Brain microvascular endothelial cell (primary cell): ENCODE measurements around the gene SELP.

Experiments used
- DNase-seq: peaks from one replicate; pipeline ENCODE4 v3.0.0-alpha.2; 2020
- H3K27ac ChIP-seq: fragments of 250-450 bp; sonication (Bioruptor Pico); 2 replicates; pipeline ENCODE4 v1.5.1; 2020; ENCODE audit warnings: mild to moderate bottlenecking, moderate library complexity
- H3K27me3 ChIP-seq: fragments of 250-450 bp; sonication (Bioruptor Pico); replicated peaks from 2 replicates; pipeline ENCODE4 v1.5.1; 2020; ENCODE audit warnings: mild to moderate bottlenecking
- H3K36me3 ChIP-seq: fragments of 250-450 bp; sonication (Bioruptor Pico); replicated peaks from 2 replicates; pipeline ENCODE4 v1.5.1; 2020; ENCODE audit warnings: mild to moderate bottlenecking
- H3K4me3 ChIP-seq: 2 replicates; pipeline ENCODE4 v1.5.1; 2011; ENCODE audit warnings: low read depth, mild to moderate bottlenecking, control low read depth, low read length, moderate library complexity
- in situ Hi-C: cut with HindIII; loops from 2 replicates; pipeline ENCODE4 v1.10.0; 2017; ENCODE audit warnings: low sequenced_read_pairs, low pct_ligation_motif_present
- TF ChIP-seq, protein P1 (sequence below): IDR thresholded peaks from 2 replicates; pipeline ENCODE4 v1.5.1; 2011; ENCODE audit warnings: low read depth, mild to moderate bottlenecking, moderate library complexity, low read length, control low read depth, inconsistent platforms; ENCODE audit errors: missing control alignments

SELP gene

DNA sequence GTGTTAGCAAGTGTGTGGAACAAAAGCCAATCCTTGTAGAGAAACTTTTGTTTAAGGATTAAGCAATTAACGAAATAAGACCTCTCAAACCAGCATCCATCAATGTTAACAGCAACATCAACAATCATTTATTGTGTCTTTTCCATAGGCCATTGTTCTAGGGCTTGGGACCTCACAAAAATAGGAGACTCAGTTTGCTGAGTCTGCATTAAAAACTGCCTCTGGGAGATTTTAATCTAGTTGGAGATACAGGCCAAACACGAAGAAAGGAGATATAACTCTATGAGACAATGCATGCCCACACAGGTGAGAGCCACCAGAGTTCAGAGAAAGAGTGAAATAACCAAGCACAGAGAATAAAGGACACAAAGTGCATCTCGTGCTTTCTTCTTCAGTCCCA is 14.4 kb upstream of the SELP start:
- H3K36me3 ChIP-seq: no peaks in the 10 kb centered on the region
- H3K27ac ChIP-seq: no peak overlapping the region
- DNase-seq: no peak
- no peaks in the 10 kb centered on the region for H3K27me3 ChIP-seq
- TF ChIP-seq, protein P1, sequence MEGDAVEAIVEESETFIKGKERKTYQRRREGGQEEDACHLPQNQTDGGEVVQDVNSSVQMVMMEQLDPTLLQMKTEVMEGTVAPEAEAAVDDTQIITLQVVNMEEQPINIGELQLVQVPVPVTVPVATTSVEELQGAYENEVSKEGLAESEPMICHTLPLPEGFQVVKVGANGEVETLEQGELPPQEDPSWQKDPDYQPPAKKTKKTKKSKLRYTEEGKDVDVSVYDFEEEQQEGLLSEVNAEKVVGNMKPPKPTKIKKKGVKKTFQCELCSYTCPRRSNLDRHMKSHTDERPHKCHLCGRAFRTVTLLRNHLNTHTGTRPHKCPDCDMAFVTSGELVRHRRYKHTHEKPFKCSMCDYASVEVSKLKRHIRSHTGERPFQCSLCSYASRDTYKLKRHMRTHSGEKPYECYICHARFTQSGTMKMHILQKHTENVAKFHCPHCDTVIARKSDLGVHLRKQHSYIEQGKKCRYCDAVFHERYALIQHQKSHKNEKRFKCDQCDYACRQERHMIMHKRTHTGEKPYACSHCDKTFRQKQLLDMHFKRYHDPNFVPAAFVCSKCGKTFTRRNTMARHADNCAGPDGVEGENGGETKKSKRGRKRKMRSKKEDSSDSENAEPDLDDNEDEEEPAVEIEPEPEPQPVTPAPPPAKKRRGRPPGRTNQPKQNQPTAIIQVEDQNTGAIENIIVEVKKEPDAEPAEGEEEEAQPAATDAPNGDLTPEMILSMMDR: no peak
- in situ Hi-C loops: no loop called here
- no peak overlapping the region for H3K4me3 ChIP-seq

DNA sequence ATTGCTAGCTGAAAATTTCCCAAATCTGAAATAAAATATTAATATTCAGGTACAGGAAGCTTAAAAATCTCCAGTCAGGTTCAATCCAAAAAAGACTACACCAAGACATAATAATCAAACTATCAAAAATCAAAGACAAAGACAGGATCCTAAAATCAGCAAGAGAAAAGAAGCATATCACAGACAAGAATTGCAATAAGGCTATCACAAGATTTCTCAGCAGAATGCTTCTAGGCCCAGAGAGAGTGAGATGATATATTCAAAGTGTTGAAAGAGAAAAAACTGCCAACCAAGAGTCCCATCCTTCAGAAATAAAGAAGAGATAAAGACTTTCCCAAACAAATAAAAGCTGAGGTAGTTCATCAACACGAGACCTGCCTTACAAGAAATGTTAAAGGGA is 5.0 kb upstream of the SELP start:
- in situ Hi-C loops: no loop called here

DNA sequence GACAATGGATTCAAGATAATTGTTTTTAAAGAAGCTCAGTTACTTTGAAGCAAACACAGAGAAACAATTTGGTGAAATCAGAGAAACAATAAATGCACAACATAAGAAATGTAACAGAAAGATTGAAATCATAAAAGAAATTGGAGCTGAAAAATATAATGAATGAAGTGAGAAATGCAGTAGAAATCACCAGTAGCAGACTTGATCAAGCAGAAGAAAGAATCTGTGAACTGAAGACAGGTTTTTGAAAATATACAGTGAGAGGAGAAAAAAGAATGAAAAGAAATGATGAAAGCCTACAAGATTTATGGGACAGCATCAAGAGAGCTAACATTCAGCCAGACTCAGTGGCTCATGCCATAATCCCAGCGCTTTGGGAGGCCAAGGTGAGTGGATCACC is 4.2 kb upstream of the SELP start:
- Histone ChIP-seq H3K27ac (no peak overlapping the region), H3K4me3 (no peak overlapping the region), H3K36me3 (no peaks in the 10 kb centered on the region), H3K27me3 (no peaks in the 10 kb centered on the region)
- in situ Hi-C loops: no loop called here
- TF ChIP-seq, protein P1: no peak
- no peak for DNase-seq

More for the DNA sequence above, 5.0 kb upstream of the SELP start:
- no peak for DNase-seq
- no peaks in the 10 kb centered on the region for H3K27me3 ChIP-seq
- TF ChIP-seq, protein P1: no peak
- no peaks in the 10 kb centered on the region for H3K36me3 ChIP-seq
- no peak overlapping the region for H3K4me3 ChIP-seq
- H3K27ac ChIP-seq: no peak overlapping the region

DNA sequence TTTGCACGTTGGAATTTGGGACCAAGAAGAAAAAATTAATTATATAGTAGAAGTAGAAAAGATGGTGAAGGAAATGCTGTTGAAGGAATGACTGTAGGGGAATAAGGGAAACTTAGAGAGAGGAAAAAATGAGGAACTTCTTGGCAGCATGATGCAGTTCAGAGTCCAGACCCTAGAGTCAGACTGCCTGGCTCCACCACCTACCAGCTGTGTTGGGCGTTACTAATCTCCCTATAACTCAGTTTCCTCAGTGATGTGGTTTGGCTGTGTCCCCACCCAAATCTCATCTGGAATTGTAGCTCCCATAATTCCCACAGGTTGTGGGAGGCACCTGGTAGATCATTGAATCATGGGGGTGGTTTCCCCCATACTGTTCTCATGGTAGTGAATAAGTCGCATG is 1.3 kb upstream of the SELP start:
- TF ChIP-seq, protein P1: no peak
- Histone ChIP-seq H3K27me3 (no peaks in the 10 kb centered on the region), H3K27ac (no peak overlapping the region), H3K36me3 (no peaks in the 10 kb centered on the region), H3K4me3 (no peak overlapping the region)
- in situ Hi-C loops: no loop called here
- no peak for DNase-seq

DNA sequence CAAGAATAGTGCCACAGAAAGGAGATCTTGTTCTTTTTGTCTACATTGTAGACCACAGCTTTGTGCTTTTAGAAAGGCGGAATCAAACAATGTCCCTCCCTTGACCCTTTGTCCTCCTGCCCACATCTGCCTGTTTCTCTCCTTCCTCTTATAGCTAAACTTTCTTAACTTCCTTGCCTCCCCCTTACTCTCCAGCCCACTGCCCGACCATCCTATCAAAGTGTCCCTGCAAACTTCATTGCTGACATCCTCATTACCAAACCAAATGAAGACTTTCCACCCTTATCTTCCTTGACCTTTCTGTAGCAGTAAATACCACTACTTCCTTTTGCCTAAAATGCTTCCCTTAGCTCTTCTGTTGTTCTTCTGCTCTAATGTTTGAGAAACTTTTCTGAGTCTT is 5.0 kb downstream of the SELP start:
- Histone ChIP-seq H3K27me3 (no peaks in the 10 kb centered on the region), H3K27ac (no peak overlapping the region), H3K4me3 (no peak overlapping the region), H3K36me3 (no peaks in the 10 kb centered on the region)
- no peak for DNase-seq
- in situ Hi-C loops: no loop called here
- TF ChIP-seq, protein P1: no peak

DNA sequence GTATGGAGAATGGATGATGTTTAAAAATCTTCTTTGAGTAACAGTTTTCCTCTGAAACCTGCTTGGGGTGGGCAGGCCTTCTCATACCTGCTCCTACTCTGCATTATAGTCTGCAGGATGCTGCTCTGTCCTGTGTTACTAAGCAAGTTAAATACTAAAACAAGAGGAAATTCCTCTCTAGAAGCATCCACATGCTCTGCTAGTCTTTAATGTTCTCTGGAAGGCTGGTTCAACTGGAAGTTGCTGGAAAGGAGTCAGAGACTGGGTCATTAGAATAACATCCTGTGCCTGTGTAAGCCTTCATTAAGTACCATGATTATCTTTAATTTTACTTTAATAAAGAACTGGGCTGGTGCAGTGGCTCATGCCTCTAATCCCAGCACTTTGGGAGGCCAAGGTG is 5.8 kb downstream of the SELP start:
- DNase-seq: no peak
- Histone ChIP-seq H3K4me3 (no peak overlapping the region), H3K27ac (no peak overlapping the region), H3K27me3 (no peaks in the 10 kb centered on the region), H3K36me3 (no peaks in the 10 kb centered on the region)
- in situ Hi-C loops: no loop called here
- TF ChIP-seq, protein P1: no peak
